ENCODE results near the gene CLEC4M.

GRCh38 chr19:7739211-7739755 lies 23.8 kb upstream of the CLEC4M start:
- TF ChIP-seq CTCF (conservative IDR thresholded peaks at IDR 0.05): no peak
- TF ChIP-seq ZFX (IDR thresholded peaks at IDR 0.05): no peak

Data from C4-2B (cell line).